B cell (primary cell): ENCODE measurements around the gene D2HGDH. TPM values are rescaled to one million over a fixed set of nuclear protein-coding genes. Genes with fewer than 3 reads are reported as not detected.

Experiments
- ATAC-seq: fragments of 200-7000 bp; cut with Tn5 transposase; one replicate; pipeline ENCODE4 v1.10.0; 2021; ENCODE audit warnings: low read depth, mild to moderate bottlenecking, moderate number of reproducible peaks, moderate library complexity
- CTCF ChIA-PET: fragments of 350-600 bp; sonication (Branson Sonifier 250); formaldehyde crosslinking; loops from one replicate; lab custom pipeline; 2021; ENCODE audit warnings: antibody characterized with exemption, inconsistent platforms; lab: Charles Lee
- POLR2A ChIA-PET: fragments of 350-600 bp; sonication (Branson Sonifier 250); formaldehyde crosslinking; loops from one replicate; lab custom pipeline; 2021; ENCODE audit warnings: antibody characterized with exemption; lab: Charles Lee
- DNase-seq: peaks from one replicate; pipeline ENCODE4 v3.0.0; 2013
- H2AFZ ChIP-seq: 2 replicates; pipeline ENCODE4 v1.6.1; 2012; ENCODE audit warnings: mild to moderate bottlenecking, low read depth, low read length; ENCODE audit not compliant: insufficient read depth, poor library complexity, severe bottlenecking
- H3K27ac ChIP-seq, 2 donors: 1 replicate in 1 of 2; 2 replicates in 1 of 2; pipeline ENCODE4 v1.5.1; 2012 to 2013; ENCODE audit warnings: low read length in 2 of 2, mild to moderate bottlenecking in 2 of 2, moderate library complexity in 1 of 2
- H3K27me3 ChIP-seq, 4 experiments: fragments of 200-600 bp in 1 of 4; sonication (generic) in 1 of 4; replicated peaks in 1 of 4; 1 replicate in 2 of 4; 2 replicates in 2 of 4; pipeline versions ENCODE4 v1.6.1 to v1.7.0; 2013 to 2016; ENCODE audit warnings: low read length in 3 of 4, mild to moderate bottlenecking in 2 of 4, mixed read lengths in 1 of 4, moderate library complexity in 1 of 4; ENCODE audit not compliant: insufficient read depth in 4 of 4, control insufficient read depth in 3 of 4; ENCODE audit errors: control extremely low read depth in 1 of 4
- H3K36me3 ChIP-seq, 2 experiments: replicated peaks in 1 of 2; 1 replicate in 1 of 2; 2 replicates in 1 of 2; pipeline versions ENCODE4 v1.6.1 to v1.7.1; 2013; ENCODE audit warnings: low read length in 1 of 2; ENCODE audit not compliant: insufficient read depth in 2 of 2, control insufficient read depth in 1 of 2; ENCODE audit errors: control extremely low read depth in 1 of 2, extremely low read depth in 1 of 2
- H3K4me1 ChIP-seq, 2 donors: fragments of 200-600 bp in 1 of 2; sonication (generic) in 1 of 2; 1 replicate in 1 of 2; 2 replicates in 1 of 2; pipeline versions ENCODE4 v1.5.1 to v1.6.1; 2013 to 2017; ENCODE audit warnings: low read length in 2 of 2; ENCODE audit not compliant: control insufficient read depth in 2 of 2, insufficient read depth in 2 of 2
- H3K4me2 ChIP-seq: replicated peaks from 2 replicates; pipeline ENCODE3; 2012; ENCODE audit warnings: mild to moderate bottlenecking, low read depth, low read length; ENCODE audit not compliant: poor library complexity, severe bottlenecking
- H3K4me3 ChIP-seq, 5 experiments: fragments of 200-600 bp in 1 of 5; sonication (generic) in 1 of 5; 1 replicate in 3 of 5; 2 replicates in 2 of 5; pipeline versions ENCODE4 v1.5.1 to v1.7.0; 2011 to 2016; ENCODE audit warnings: low read length in 4 of 5, mild to moderate bottlenecking in 4 of 5, low read depth in 2 of 5, control low read depth in 1 of 5, moderate library complexity in 1 of 5; ENCODE audit not compliant: insufficient read depth in 1 of 5; ENCODE audit errors: control extremely low read depth in 1 of 5, extremely low read depth in 1 of 5
- H3K79me2 ChIP-seq: fragments of 200-600 bp; sonication (generic); one replicate; pipeline ENCODE4 v1.6.0; 2016; ENCODE audit warnings: low read length; ENCODE audit not compliant: control insufficient read depth, insufficient read depth
- H3K9ac ChIP-seq: fragments of 200-600 bp; sonication (generic); 2 replicates; pipeline ENCODE4 v1.6.1; 2017; ENCODE audit warnings: mild to moderate bottlenecking, low read length, moderate library complexity
- H3K9me3 ChIP-seq, 3 donors: one replicate each; pipeline versions ENCODE4 v1.6.1 to v1.7.1; 2013; ENCODE audit warnings: low read length in 2 of 3; ENCODE audit not compliant: control insufficient read depth in 2 of 3, insufficient read depth in 1 of 3; ENCODE audit errors: control extremely low read depth in 1 of 3
- H4K20me1 ChIP-seq: 2 replicates; pipeline ENCODE4 v1.6.0; 2012; ENCODE audit warnings: mild to moderate bottlenecking, low read length; ENCODE audit not compliant: insufficient read depth, control insufficient read depth, poor library complexity, severe bottlenecking
- H3K27ac Mint-ChIP-seq: one replicate; pipeline ENCODE4 v1.8.0; 2021; ENCODE audit warnings: mixed read lengths
- H3K27me3 Mint-ChIP-seq: one replicate; pipeline ENCODE4 v1.8.0; 2021; ENCODE audit warnings: mixed read lengths
- H3K4me1 Mint-ChIP-seq: one replicate; pipeline ENCODE4 v1.8.0; 2021; ENCODE audit warnings: mixed read lengths
- H3K4me3 Mint-ChIP-seq: one replicate; pipeline ENCODE4 v1.8.0; 2021; ENCODE audit warnings: mixed read lengths
- H3K9me3 Mint-ChIP-seq: one replicate; pipeline ENCODE4 v1.8.0; 2022; ENCODE audit warnings: mixed read lengths; ENCODE audit not compliant: insufficient read depth
- EZH2 ChIP-seq: IDR thresholded peaks from 2 replicates; pipeline ENCODE4 v1.6.1; 2012; ENCODE audit warnings: borderline replicate concordance, low read depth, mild to moderate bottlenecking, moderate library complexity, low read length; ENCODE audit not compliant: insufficient read depth, poor library complexity, severe bottlenecking
- WGBS: methylation state at CpG from one replicate; pipeline ENCODE4 v1.1.5; 2013; ENCODE audit warnings: missing lambda C conversion rate; ENCODE audit not compliant: insufficient coverage; 5-methylcytosine and 5-hydroxymethylcytosine counted together
- intact Hi-C: fragments of 100-400 bp; cut with micrococcal nuclease; formaldehyde crosslinking; loops from one replicate; pipeline ENCODE4 v1.10.0; 2022
- polyA plus RNA-seq: library from polyadenylated mRNA; depleted of rRNA; stranded (reverse); fragments of >200 nt; gene quantifications from 2 replicates; pipeline ENCODE4 v1.2.3, GENCODE V29; 2012
- total RNA-seq, 2 donors: library from RNA; stranded (reverse); fragments of 120-200 nt in 1 of 2; gene quantifications; 1 replicate in 1 of 2; 2 replicates in 1 of 2; pipeline versions ENCODE4 v1.2.3 to v1.2.4, GENCODE V29; 2013 to 2022
- TF ChIP-seq, protein P1 (sequence below): fragments of 200-600 bp; IDR thresholded peaks from one replicate; pipeline ENCODE4 v1.8.0; 2022; ENCODE audit warnings: antibody characterized with exemption, mild to moderate bottlenecking

The D2HGDH gene
- total and polyA plus RNA-seq, 2 donors (not counting 1 experiment from before 2014, with no cell fraction given): 44.0 to 67.7 TPM

DNA sequence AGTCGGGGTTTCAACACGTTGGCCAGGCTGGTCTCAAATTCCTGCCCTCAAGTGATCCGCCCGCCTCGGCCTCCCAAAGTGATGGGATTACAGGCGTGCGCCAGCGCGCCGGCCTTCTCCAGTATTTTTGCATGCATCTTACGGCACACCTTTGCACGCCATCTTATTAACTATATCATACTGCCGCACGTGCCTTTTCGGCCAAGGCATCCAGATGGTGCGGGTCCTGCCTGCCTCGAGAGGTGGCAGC, 33.4 kb upstream of the D2HGDH start:
- CTCF ChIA-PET: interaction anchor here (1.1 to 3.6 kb wide), 3 partner anchors 13 to 33 kb away, joined by 3 to 19 read pairs (median 10); partner anchors contain the start of genes D2HGDH and DTYMK
- Mint-ChIP-seq H3K27me3 (no peaks in the 10 kb centered on the region), H3K4me3 (peak overlapping the region; percentile 94), H3K4me1 (peaks cover 20% of the 10 kb centered on the region), H3K9me3 (no peaks in the 10 kb centered on the region), H3K27ac (peak overlapping the region; percentile 96)
- Histone ChIP-seq H2AFZ (peak overlapping the region; percentile 73), H4K20me1 (peaks cover 18% of the 10 kb centered on the region), H3K27ac (peak overlapping the region; percentile 24 to 89), H3K4me2 (peak overlapping the region; percentile 99), H3K4me3 (peak overlapping the region in 4 of 5 experiments; percentile 69 to 78 (median 76)), H3K4me1 (peaks cover 14 to 21% of the 10 kb centered on the region in 2 donors), H3K79me2 (peaks cover 32% of the 10 kb centered on the region), H3K36me3 (peaks cover 0 to 6% of the 10 kb centered on the region in 2 experiments), H3K27me3 (no peaks in the 10 kb centered on the region), H3K9me3 (peaks cover 0 to 7% (median 0%) of the 10 kb centered on the region in 3 donors), H3K9ac (peak overlapping the region; percentile 84)
- DNase-seq (no peak), ATAC-seq (no peak)
- intact Hi-C loops: loop anchor here (1.0 to 5.0 kb wide), 4 partner anchors 15 to 869 kb away; partner anchors contain the start of genes ATG4B, DTYMK and THAP4
- TF ChIP-seq, protein P1, sequence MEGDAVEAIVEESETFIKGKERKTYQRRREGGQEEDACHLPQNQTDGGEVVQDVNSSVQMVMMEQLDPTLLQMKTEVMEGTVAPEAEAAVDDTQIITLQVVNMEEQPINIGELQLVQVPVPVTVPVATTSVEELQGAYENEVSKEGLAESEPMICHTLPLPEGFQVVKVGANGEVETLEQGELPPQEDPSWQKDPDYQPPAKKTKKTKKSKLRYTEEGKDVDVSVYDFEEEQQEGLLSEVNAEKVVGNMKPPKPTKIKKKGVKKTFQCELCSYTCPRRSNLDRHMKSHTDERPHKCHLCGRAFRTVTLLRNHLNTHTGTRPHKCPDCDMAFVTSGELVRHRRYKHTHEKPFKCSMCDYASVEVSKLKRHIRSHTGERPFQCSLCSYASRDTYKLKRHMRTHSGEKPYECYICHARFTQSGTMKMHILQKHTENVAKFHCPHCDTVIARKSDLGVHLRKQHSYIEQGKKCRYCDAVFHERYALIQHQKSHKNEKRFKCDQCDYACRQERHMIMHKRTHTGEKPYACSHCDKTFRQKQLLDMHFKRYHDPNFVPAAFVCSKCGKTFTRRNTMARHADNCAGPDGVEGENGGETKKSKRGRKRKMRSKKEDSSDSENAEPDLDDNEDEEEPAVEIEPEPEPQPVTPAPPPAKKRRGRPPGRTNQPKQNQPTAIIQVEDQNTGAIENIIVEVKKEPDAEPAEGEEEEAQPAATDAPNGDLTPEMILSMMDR: peak; percentile 66
- no peak for TF ChIP-seq EZH2
- POLR2A ChIA-PET: interaction anchor here (2.0 to 3.5 kb wide), 4 partner anchors 14 to 180 kb away, joined by 12 to 30 read pairs (median 16); partner anchors contain the start of genes ATG4B, D2HGDH, DTYMK and THAP4
- WGBS: 0% methylated on average over 17 of the region's 17 CpGs
